HepG2 (cell line): ENCODE data around the gene C11orf24. TPM values are rescaled to one million over a fixed set of nuclear protein-coding genes. Genes with fewer than 3 reads are reported as not detected.
A peak's percentile ranks its signal among the peaks of the same experiment; 100 is the strongest.

ENCODE experiments used
- ATM ChIP-seq: fragments of 450-650 bp; IDR thresholded peaks from 2 replicates; pipeline ENCODE4 v1.7.1; 2017; ENCODE audit warnings: mild to moderate bottlenecking, borderline replicate concordance
- CTCF ChIP-seq: sonication (generic); formaldehyde crosslinking; IDR thresholded peaks from 2 replicates; pipeline ENCODE4 v1.5.0; 2020; ENCODE audit warnings: mild to moderate bottlenecking, missing genetic modification reagents, moderate library complexity
- HES4 ChIP-seq: sonication (generic); formaldehyde crosslinking; IDR thresholded peaks from 2 replicates; pipeline ENCODE4 v1.9.0; 2021; ENCODE audit warnings: mild to moderate bottlenecking, missing genetic modification reagents, borderline replicate concordance
- HNF4G ChIP-seq, 2 experiments: sonication (generic) in 1 of 2; formaldehyde crosslinking in 1 of 2; IDR thresholded peaks; 2 replicates each; pipeline versions ENCODE4 v1.4.0 to v1.6.1; 2011 to 2020; ENCODE audit warnings: borderline replicate concordance in 2 of 2, low read depth in 2 of 2, mild to moderate bottlenecking in 2 of 2, low read length in 1 of 2, missing genetic modification reagents in 1 of 2, moderate library complexity in 1 of 2
- HNRNPUL1 ChIP-seq: fragments of 200-400 bp; formaldehyde crosslinking; IDR thresholded peaks from 2 replicates; pipeline ENCODE4 v1.6.1; 2017; ENCODE audit warnings: low read depth, mild to moderate bottlenecking, low read length, moderate library complexity
- KDM4B ChIP-seq: sonication (generic); formaldehyde crosslinking; IDR thresholded peaks from 2 replicates; pipeline ENCODE4 v1.4.0; 2020; ENCODE audit warnings: missing genetic modification reagents
- KLF15 ChIP-seq: sonication (generic); formaldehyde crosslinking; IDR thresholded peaks from 2 replicates; pipeline ENCODE4 v1.8.1; 2023; ENCODE audit warnings: borderline replicate concordance, mild to moderate bottlenecking, inconsistent platforms, missing genetic modification reagents, mixed read lengths
- MXD3 ChIP-seq: IDR thresholded peaks from 2 replicates; pipeline ENCODE4 v1.6.1; 2016; ENCODE audit warnings: mild to moderate bottlenecking, missing biosample characterization, missing genetic modification reagents
- SMAD9 ChIP-seq: sonication (generic); formaldehyde crosslinking; IDR thresholded peaks from 2 replicates; pipeline ENCODE4 v1.5.1; 2020; ENCODE audit warnings: mild to moderate bottlenecking, missing genetic modification reagents
- TARDBP ChIP-seq: sonication (generic); formaldehyde crosslinking; IDR thresholded peaks from 2 replicates; pipeline ENCODE4 v1.8.0; 2022; ENCODE audit warnings: mild to moderate bottlenecking, missing genetic modification reagents
- TERF1 ChIP-seq: sonication (generic); formaldehyde crosslinking; IDR thresholded peaks from 2 replicates; pipeline ENCODE4 v1.8.0; 2022; ENCODE audit warnings: mild to moderate bottlenecking, missing genetic modification reagents, moderate library complexity
- XRCC5 ChIP-seq: fragments of 200-400 bp; formaldehyde crosslinking; optimal IDR thresholded peaks from 2 replicates; pipeline ENCODE3; 2017; ENCODE audit warnings: mild to moderate bottlenecking, low read length
- ZBTB10 ChIP-seq: sonication (generic); formaldehyde crosslinking; IDR thresholded peaks from 2 replicates; pipeline ENCODE4 v1.4.0; 2020; ENCODE audit warnings: missing genetic modification reagents, borderline replicate concordance
- ZMAT5 ChIP-seq: sonication (generic); formaldehyde crosslinking; IDR thresholded peaks from 2 replicates; pipeline ENCODE4 v1.5.0; 2020; ENCODE audit warnings: mild to moderate bottlenecking, low read depth, missing genetic modification reagents, borderline replicate concordance
- ZNF232 ChIP-seq: sonication (generic); formaldehyde crosslinking; IDR thresholded peaks from 2 replicates; pipeline ENCODE4 v1.4.0; 2020; ENCODE audit warnings: missing genetic modification reagents, borderline replicate concordance
- ZNF274 ChIP-seq: sonication (generic); formaldehyde crosslinking; IDR thresholded peaks from 2 replicates; pipeline ENCODE4 v1.5.1; 2020; ENCODE audit warnings: mild to moderate bottlenecking, missing genetic modification reagents
- ZNF503 ChIP-seq: sonication (generic); formaldehyde crosslinking; IDR thresholded peaks from 2 replicates; pipeline ENCODE4 v1.4.0; 2020; ENCODE audit warnings: missing genetic modification reagents
- ZNF567 ChIP-seq: sonication (generic); formaldehyde crosslinking; IDR thresholded peaks from 2 replicates; pipeline ENCODE4 v1.8.1; 2023; ENCODE audit warnings: mild to moderate bottlenecking, missing genetic modification reagents, borderline replicate concordance
- ZNF674 ChIP-seq: sonication (generic); formaldehyde crosslinking; IDR thresholded peaks from 2 replicates; pipeline ENCODE4 v1.5.0; 2020; ENCODE audit warnings: low read depth, mild to moderate bottlenecking, missing genetic modification reagents
- polyA plus RNA-seq, 8 experiments: library from polyadenylated mRNA; depleted of rRNA in 3 of 8; stranded (reverse) in 7 of 8; unstranded in 1 of 8; fragments of >200 nt; fragmentation: Illumina TruSeq in 4 of 8; extraction: Trizol in 4 of 8; gene quantifications; 2 replicates each; pipeline versions ENCODE4 v1.2.1 to v1.2.3, GENCODE V29; 2011 to 2016; ENCODE audit warnings: low read depth in 4 of 8, missing spikeins in 1 of 8, mixed read lengths in 1 of 8; ENCODE audit not compliant: insufficient read depth in 1 of 8
- total RNA-seq, 5 experiments: library from RNA; depleted of rRNA; stranded (reverse); fragments of >200 nt; fragmentation: Illumina TruSeq; extraction: Trizol; gene quantifications; 2 replicates each; pipeline ENCODE4 v1.2.3, GENCODE V29; 2016; ENCODE audit warnings: low read depth in 1 of 5

C11orf24 gene
- total and polyA plus RNA-seq, 2 of the 13 experiments (the other 11 are each of a cell fraction or from before 2014, with no cell fraction given) = 52.9 to 55.5 TPM

GRCh38 chr11:68257477-68258362 is 14.1 kb downstream of the C11orf24 start (continued):
- TF ChIP-seq XRCC5 = no peak
- peak; percentile 93 for TF ChIP-seq ZNF232 (CRISPR knock-in tag)
- peak; percentile 68; the same call in 1 of the 2 replicates for TF ChIP-seq SMAD9
- TF ChIP-seq HNF4G (IDR thresholded peaks at IDR 0.05; ENCODE audit: borderline replicate concordance, low read depth, low read length) = 0 out of 2 replicates have a peak, but pooled peaks have one; percentile 11
- no peak for TF ChIP-seq HNF4G (CRISPR knock-in tag; IDR thresholded peaks at IDR 0.05; ENCODE audit: borderline replicate concordance, low read depth)
- TF ChIP-seq HES4 (CRISPR knock-in tag) = 0 out of 2 replicates have a peak, but pooled peaks have one; percentile 28
- TF ChIP-seq TARDBP = peak; percentile 59; the same call in 1 of the 2 replicates
- TF ChIP-seq HNRNPUL1 = no peak
- no peak for TF ChIP-seq TERF1 (CRISPR knock-in tag)
- peak; percentile 50; the same call in 1 of the 2 replicates for TF ChIP-seq ZNF274
- TF ChIP-seq ZMAT5 (CRISPR knock-in tag) = no peak
- no peak for TF ChIP-seq ZNF567 (CRISPR knock-in tag)
- no peak for TF ChIP-seq KDM4B (CRISPR knock-in tag)
- peak; percentile 92 for TF ChIP-seq CTCF
- TF ChIP-seq KLF15 = no peak
- no peak for TF ChIP-seq ZNF674 (CRISPR knock-in tag)
- no peak for TF ChIP-seq ZBTB10 (CRISPR knock-in tag)
- TF ChIP-seq MXD3 (CRISPR knock-in tag) = peak; percentile 70; the same call in 1 of the 2 replicates
- no peak for TF ChIP-seq ZNF503
- no peak for TF ChIP-seq ATM
